IMR-90 (cell line): Measurements from ENCODE around the gene ENO2. TPM values are rescaled to one million over a fixed set of nuclear protein-coding genes. Genes with fewer than 3 reads are reported as not detected.

Source experiments
- ATAC-seq: fragments of 200-7000 bp; cut with Tn5 transposase; 2 replicates; pipeline ENCODE4 v1.9.1; 2020; ENCODE audit warnings: low read depth, mild to moderate bottlenecking, moderate library complexity
- BruUV-seq: library from RNA; stranded (reverse); fragments of 400-500 nt; replicated peaks from 2 replicates; lab custom pipeline; 2021; lab: Mats Ljungman, UMichigan
- CTCF ChIA-PET: fragments of 300-600 bp; formaldehyde crosslinking; extraction: SDS; loops from one replicate; lab custom pipeline; 2021; ENCODE audit warnings: antibody characterized with exemption; lab: Yijun Ruan, JAX
- POLR2A ChIA-PET: fragments of 300-600 bp; sonication (Branson Sonifier 250); formaldehyde crosslinking; loops from one replicate; lab custom pipeline; 2022; ENCODE audit warnings: antibody characterized with exemption; ENCODE audit not compliant: unreplicated experiment; lab: Charles Lee
- DNase-seq: peaks from one replicate; pipeline ENCODE4 v3.0.0; 2013
- H2AFZ ChIP-seq: replicated peaks from 2 replicates; pipeline ENCODE3; 2013; ENCODE audit warnings: low read length, mild to moderate bottlenecking; ENCODE audit not compliant: poor library complexity
- H2AK5ac ChIP-seq: 2 replicates; pipeline ENCODE4 v1.6.1; 2013; ENCODE audit warnings: low read depth, low read length, inconsistent platforms
- H2AK9ac ChIP-seq: replicated peaks from 2 replicates; pipeline ENCODE3; 2013; ENCODE audit warnings: mild to moderate bottlenecking, low read depth, low read length, moderate library complexity; ENCODE audit not compliant: poor library complexity
- H2BK120ac ChIP-seq: 2 replicates; pipeline ENCODE4 v1.6.1; 2013; ENCODE audit warnings: low read depth, low read length, inconsistent platforms
- H2BK15ac ChIP-seq: 3 replicates; pipeline ENCODE4 v1.6.1; 2013; ENCODE audit warnings: low read depth, low read length, inconsistent platforms
- H2BK20ac ChIP-seq: 2 replicates; pipeline ENCODE4 v1.6.1; 2013; ENCODE audit warnings: low read depth, mild to moderate bottlenecking, inconsistent platforms, low read length, moderate library complexity
- H2BK5ac ChIP-seq: 2 replicates; pipeline ENCODE4 v1.6.1; 2013; ENCODE audit warnings: mild to moderate bottlenecking, low read depth, low read length, inconsistent platforms; ENCODE audit not compliant: poor library complexity, severe bottlenecking
- H3K14ac ChIP-seq: replicated peaks from 2 replicates; pipeline ENCODE4 v1.6.1; 2013; ENCODE audit warnings: low read depth, low read length, inconsistent platforms
- H3K18ac ChIP-seq: 2 replicates; pipeline ENCODE4 v1.6.1; 2013; ENCODE audit warnings: low read depth, low read length, control low read depth
- H3K23ac ChIP-seq: 2 replicates; pipeline ENCODE4 v1.6.1; 2013; ENCODE audit warnings: low read depth, low read length, inconsistent platforms
- H3K27ac ChIP-seq: 2 replicates; pipeline ENCODE4 v1.5.1; 2013; ENCODE audit warnings: mild to moderate bottlenecking, control low read depth, low read length; ENCODE audit not compliant: insufficient read depth
- H3K27me3 ChIP-seq: 2 replicates; pipeline ENCODE4 v1.6.1; 2013; ENCODE audit warnings: low read length; ENCODE audit not compliant: control insufficient read depth, insufficient read depth
- H3K36me3 ChIP-seq: 2 replicates; pipeline ENCODE4 v1.6.1; 2013; ENCODE audit warnings: low read length, mixed read lengths; ENCODE audit not compliant: control insufficient read depth, insufficient read depth
- H3K4ac ChIP-seq: 2 replicates; pipeline ENCODE4 v1.6.1; 2013; ENCODE audit warnings: low read depth, low read length, inconsistent platforms
- H3K4me1 ChIP-seq: 2 replicates; pipeline ENCODE4 v1.6.1; 2013; ENCODE audit warnings: low read length, mixed read lengths; ENCODE audit not compliant: control insufficient read depth, insufficient read depth
- H3K4me2 ChIP-seq: 2 replicates; pipeline ENCODE4 v1.6.1; 2013; ENCODE audit warnings: low read depth, mild to moderate bottlenecking, control low read depth, low read length, moderate library complexity
- H3K4me3 ChIP-seq: 2 replicates; pipeline ENCODE4 v1.5.1; 2013; ENCODE audit warnings: low read depth, mild to moderate bottlenecking, control low read depth, low read length, moderate library complexity; ENCODE audit not compliant: insufficient read depth
- H3K56ac ChIP-seq: 2 replicates; pipeline ENCODE4 v1.6.1; 2013; ENCODE audit warnings: low read length, inconsistent platforms; ENCODE audit not compliant: insufficient read depth; ENCODE audit errors: extremely low read depth
- H3K79me1 ChIP-seq, 2 experiments: 2 replicates each; pipeline ENCODE4 v1.6.1; 2013; ENCODE audit warnings: low read length in 2 of 2, inconsistent platforms in 1 of 2, low read depth in 1 of 2
- H3K9ac ChIP-seq: 2 replicates; pipeline ENCODE4 v1.6.1; 2013; ENCODE audit warnings: low read depth, low read length, control low read depth
- H3K9me1 ChIP-seq: 2 replicates; pipeline ENCODE4 v1.6.1; 2013; ENCODE audit warnings: low read length, inconsistent platforms; ENCODE audit not compliant: insufficient read depth
- H3K9me3 ChIP-seq: 2 replicates; pipeline ENCODE4 v1.6.1; 2013; ENCODE audit warnings: low read length; ENCODE audit not compliant: control insufficient read depth, insufficient read depth
- H4K20me1 ChIP-seq: 2 replicates; pipeline ENCODE4 v1.6.1; 2013; ENCODE audit warnings: low read length, inconsistent platforms; ENCODE audit not compliant: insufficient read depth
- H4K5ac ChIP-seq: 2 replicates; pipeline ENCODE4 v1.6.1; 2013; ENCODE audit warnings: mild to moderate bottlenecking, low read depth, low read length, control low read depth
- H4K8ac ChIP-seq, 2 experiments: 2 replicates each; pipeline ENCODE4 v1.6.1; 2013; ENCODE audit warnings: low read depth in 2 of 2, low read length in 2 of 2, control low read depth in 1 of 2, inconsistent platforms in 1 of 2
- H4K91ac ChIP-seq: 2 replicates; pipeline ENCODE4 v1.6.1; 2013; ENCODE audit warnings: low read depth, low read length, inconsistent platforms; ENCODE audit not compliant: insufficient read depth
- FOS ChIP-seq: fragments of 150-350 bp; IDR thresholded peaks from 2 replicates; pipeline ENCODE4 v1.6.1; 2016; ENCODE audit warnings: low read depth, low read length
- POLR2A ChIP-seq: IDR thresholded peaks from 2 replicates; pipeline ENCODE4 v1.6.1; 2012; ENCODE audit warnings: mild to moderate bottlenecking, low read depth, low read length
- RCOR1 ChIP-seq: IDR thresholded peaks from 2 replicates; pipeline ENCODE4 v1.6.1; 2012; ENCODE audit warnings: mild to moderate bottlenecking, low read length, improper control_type of control experiment; ENCODE audit not compliant: insufficient replicate concordance
- WGBS, 2 experiments: methylation state at CpG; one replicate each; pipeline versions ENCODE4 v1.1.5 to v1.1.7; 2013; ENCODE audit warnings: missing lambda C conversion rate in 2 of 2; ENCODE audit not compliant: insufficient read length in 1 of 2; ENCODE audit errors: extremely low coverage in 2 of 2; 5-methylcytosine and 5-hydroxymethylcytosine counted together
- dilution Hi-C: fragments of 300-500 bp; cut with HindIII; formaldehyde crosslinking; loops from one replicate; pipeline ENCODE4 v1.14.3; 2018; ENCODE audit warnings: low sequenced_read_pairs; ENCODE audit not compliant: unreplicated experiment
- in situ Hi-C: fragments of 300-500 bp; cut with MboI; formaldehyde crosslinking; loops from 3 replicates; pipeline ENCODE4 v1.14.3; 2019; ENCODE audit warnings: low sequenced_read_pairs, inconsistent platforms, mixed read lengths
- intact Hi-C: fragments of 100-400 bp; cut with micrococcal nuclease; formaldehyde crosslinking; loops from 2 replicates; pipeline ENCODE4 v1.10.0; 2022
- polyA plus RNA-seq, 3 experiments: library from polyadenylated mRNA; depleted of rRNA; stranded (reverse); fragments of >200 nt; gene quantifications; 2 replicates each; pipeline ENCODE4 v1.2.3, GENCODE V29; 2012; ENCODE audit warnings: low replicate concordance in 1 of 3
- total RNA-seq: library from RNA; depleted of rRNA; stranded (reverse); fragments of >200 nt; gene quantifications from 2 replicates; pipeline ENCODE4 v1.2.3, GENCODE V29; 2012

Gene ENO2
- total and polyA plus RNA-seq, 2 of the 4 experiments (the other 2 are of a cell fraction), result 28.3 to 92.8 TPM

DNA sequence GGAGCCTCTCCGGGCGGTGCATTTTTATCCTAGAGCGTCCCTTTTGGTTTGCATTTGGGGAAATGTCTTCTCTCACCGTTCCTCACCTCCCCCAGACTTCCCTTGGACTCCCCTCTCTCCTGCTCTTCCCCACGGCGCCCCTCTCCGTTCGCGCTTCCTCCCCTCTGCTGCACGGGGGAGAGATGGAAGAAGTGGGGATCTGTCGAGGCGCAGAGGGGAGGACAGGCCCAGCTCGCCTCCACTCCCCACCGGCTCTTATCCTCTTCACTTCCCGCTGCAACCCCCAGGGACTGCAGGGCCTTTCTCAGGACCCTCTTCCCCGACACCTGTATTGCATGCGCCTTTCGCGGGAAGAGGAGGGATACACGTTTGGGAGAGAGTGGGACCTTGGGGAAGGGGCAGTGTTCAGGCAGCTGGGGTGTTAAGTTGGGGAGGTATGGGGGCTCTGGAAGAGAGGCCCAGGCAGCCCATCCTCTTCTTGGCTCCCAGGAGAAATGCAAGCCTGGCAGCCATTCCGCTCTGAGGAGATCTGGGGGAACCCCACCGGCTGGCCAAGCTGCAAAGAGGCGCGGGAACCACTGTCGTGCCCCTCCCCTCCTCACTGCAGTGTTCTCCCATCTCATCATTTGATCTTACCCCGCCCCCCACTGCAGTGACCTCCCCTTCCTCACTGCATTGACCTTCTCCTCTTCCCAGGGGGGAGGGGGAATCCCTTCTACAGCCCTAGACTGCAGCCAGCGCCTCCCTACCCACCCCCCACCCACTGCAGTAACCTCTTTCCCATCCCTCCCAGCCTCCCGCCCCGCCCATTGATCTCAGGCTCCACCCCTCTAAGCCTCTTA is 788 bp downstream of the ENO2 start:
- no peaks in the 10 kb centered on the region for H3K27me3 ChIP-seq
- peak overlapping the region; percentile 13; the same call in 1 of the 2 replicates for H3K18ac ChIP-seq
- ATAC-seq (peak; percentile 6), DNase-seq (no peak)
- TF ChIP-seq POLR2A, result no peak
- peak; percentile 2 for TF ChIP-seq RCOR1
- no peak for TF ChIP-seq FOS
- H2AK9ac ChIP-seq, result peak overlapping the region; percentile 93
- peak overlapping the region; percentile 90 for H3K4me3 ChIP-seq
- peaks cover 37 to 41% of the 10 kb centered on the region in 2 experiments for H3K79me1 ChIP-seq
- H2BK5ac ChIP-seq, result peak overlapping the region; percentile 64
- H4K91ac ChIP-seq, result peak overlapping the region; percentile 39; the same call in 1 of the 2 replicates
- H4K20me1 ChIP-seq, result 0 out of 2 replicates have a peak, but pooled peaks cover 6% of the 10 kb centered on the region
- ChIA-PET POLR2A (no interaction called here), CTCF (interaction anchor here (2.1 kb wide), 1 partner anchor 9 kb away, joined by 7 read pairs; no protein-coding TSS in a partner anchor)
- intact Hi-C loops (no loop called here), in situ Hi-C loops (no loop called here), dilution Hi-C loops (no loop called here)
- H3K56ac ChIP-seq, result no peak overlapping the region
- no peak overlapping the region for H2BK15ac ChIP-seq
- peak overlapping the region; percentile 50 for H3K4ac ChIP-seq
- peaks cover 24% of the 10 kb centered on the region for H3K4me1 ChIP-seq
- peaks cover 8% of the 10 kb centered on the region; the same call in 1 of the 2 replicates for H3K9me1 ChIP-seq
- no peak overlapping the region for H2BK20ac ChIP-seq
- H3K4me2 ChIP-seq, result peak overlapping the region; percentile 96
- no peaks in the 10 kb centered on the region for H3K9me3 ChIP-seq
- H3K36me3 ChIP-seq, result peaks cover 29% of the 10 kb centered on the region
- peak overlapping the region; percentile 89 for H2AFZ ChIP-seq
- H3K27ac ChIP-seq, result peak overlapping the region; percentile 63; the same call in 1 of the 2 replicates
- H2AK5ac ChIP-seq, result peak overlapping the region; percentile 61
- WGBS, 2 experiments, result 0% methylated on average over 2 of the region's 29 CpGs; no CpG with 5 or more reads in 1 of the 2 experiments
- H4K5ac ChIP-seq, result 0 out of 2 replicates have a peak overlapping the region, but pooled peaks have one; percentile 7
- H3K9ac ChIP-seq, result peak overlapping the region; percentile 64
- BruUV-seq, result no TSS peak
- peak overlapping the region; percentile 69 for H3K14ac ChIP-seq
- H2BK120ac ChIP-seq, result no peak overlapping the region
- H3K23ac ChIP-seq, result peak overlapping the region; percentile 77; the same call in 1 of the 2 replicates
- H4K8ac ChIP-seq, result peak overlapping the region; percentile 20 to 100; a peak in 2 of 4 replicates
